Loucy (cell line): Measurements from ENCODE around the gene WFIKKN1.
A peak's percentile ranks its signal among the peaks of the same experiment; 100 is the strongest.

Source experiments
- H2AFZ ChIP-seq: fragments of 200-600 bp; sonication (generic); 2 replicates; pipeline ENCODE4 v1.6.0; 2016; ENCODE audit warnings: antibody characterized with exemption, mild to moderate bottlenecking, low read length, moderate library complexity
- H3F3A ChIP-seq: fragments of 200-600 bp; 2 replicates; pipeline ENCODE4 v1.6.0; 2016; ENCODE audit warnings: antibody characterized with exemption, low read depth, mild to moderate bottlenecking
- H3K27me3 ChIP-seq: fragments of 200-600 bp; sonication (generic); 2 replicates; pipeline ENCODE4 v1.6.1; 2014; ENCODE audit warnings: low read length, mild to moderate bottlenecking; ENCODE audit not compliant: insufficient read depth, poor library complexity, severe bottlenecking
- H3K36me3 ChIP-seq: fragments of 200-600 bp; sonication (generic); 2 replicates; pipeline ENCODE4 v1.6.1; 2016; ENCODE audit warnings: low read length; ENCODE audit not compliant: insufficient read depth
- H3K4me1 ChIP-seq: fragments of 200-600 bp; sonication (generic); 2 replicates; pipeline ENCODE4 v1.5.1; 2014; ENCODE audit warnings: low read length, mild to moderate bottlenecking; ENCODE audit not compliant: insufficient read depth, poor library complexity, severe bottlenecking
- H3K4me2 ChIP-seq: fragments of 200-600 bp; sonication (generic); 2 replicates; pipeline ENCODE4 v1.6.0; 2014; ENCODE audit warnings: antibody characterized with exemption, low read length, low read depth, mild to moderate bottlenecking; ENCODE audit not compliant: poor library complexity, severe bottlenecking
- H3K4me3 ChIP-seq: fragments of 200-600 bp; sonication (generic); 2 replicates; pipeline ENCODE4 v1.5.1; 2014; ENCODE audit warnings: low read length, mild to moderate bottlenecking, mixed read lengths; ENCODE audit not compliant: poor library complexity, severe bottlenecking
- H3K79me2 ChIP-seq: fragments of 200-600 bp; sonication (generic); 2 replicates; pipeline ENCODE4 v1.6.1; 2014; ENCODE audit warnings: low read length; ENCODE audit not compliant: insufficient read depth
- H3K9ac ChIP-seq: fragments of 200-600 bp; sonication (generic); 2 replicates; pipeline ENCODE4 v1.6.0; 2014; ENCODE audit warnings: mild to moderate bottlenecking, low read depth, low read length, moderate library complexity; ENCODE audit not compliant: poor library complexity, severe bottlenecking
- H3K9me2 ChIP-seq: fragments of 200-600 bp; sonication (generic); replicated peaks from 2 replicates; pipeline ENCODE4 v1.6.1; 2016; ENCODE audit warnings: low read depth, low read length, mixed read lengths
- H3K9me3 ChIP-seq: fragments of 200-600 bp; sonication (generic); 2 replicates; pipeline ENCODE4 v1.6.1; 2014; ENCODE audit warnings: mild to moderate bottlenecking, antibody characterized with exemption, low read length, low read depth; ENCODE audit not compliant: insufficient read depth
- H4K20me1 ChIP-seq: fragments of 200-600 bp; sonication (generic); 2 replicates; pipeline ENCODE4 v1.6.0; 2014; ENCODE audit warnings: antibody characterized with exemption, low read length, mild to moderate bottlenecking; ENCODE audit not compliant: insufficient read depth, poor library complexity, severe bottlenecking
- CTCF ChIP-seq: fragments of 200-600 bp; sonication (generic); conservative IDR thresholded peaks from 2 replicates; pipeline ENCODE4 v1.5.1; 2014; ENCODE audit warnings: mild to moderate bottlenecking, antibody characterized with exemption, low read length
- EZH2phosphoT487 ChIP-seq: fragments of 200-600 bp; IDR thresholded peaks from 2 replicates; pipeline ENCODE4 v1.6.1; 2018; ENCODE audit warnings: antibody characterized with exemption, mild to moderate bottlenecking, moderate library complexity, borderline replicate concordance

Gene WFIKKN1

DNA sequence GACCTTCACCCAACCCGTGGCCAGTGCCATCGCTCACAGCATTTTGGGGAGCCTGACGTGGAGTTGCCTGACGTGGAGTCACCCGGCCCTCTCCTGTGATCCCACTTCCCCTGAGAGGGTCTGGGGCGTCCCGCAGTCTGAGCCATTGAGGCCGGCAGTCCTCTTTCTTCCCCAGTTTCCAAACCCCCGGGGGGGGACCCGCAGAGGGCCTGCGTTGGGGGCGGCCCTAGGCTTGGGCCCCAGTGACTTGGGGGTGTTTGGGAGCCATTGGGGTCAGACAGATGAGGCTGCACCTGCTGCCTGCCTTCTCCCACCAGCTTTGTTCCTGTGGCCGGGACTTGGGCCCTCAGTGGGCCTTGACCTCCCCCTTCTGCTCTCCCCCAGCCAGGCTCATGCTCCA lies 38.9 kb downstream of the WFIKKN1 start:
- no peak overlapping the region for H3K9ac ChIP-seq
- peaks cover 17% of the 10 kb centered on the region; the same call in 1 of the 2 replicates for H3K79me2 ChIP-seq
- no peaks in the 10 kb centered on the region for H3K27me3 ChIP-seq
- H3K9me2 ChIP-seq = no peaks in the 10 kb centered on the region
- H2AFZ ChIP-seq = no peak overlapping the region
- H3F3A ChIP-seq = no peaks in the 10 kb centered on the region
- no peaks in the 10 kb centered on the region for H4K20me1 ChIP-seq
- no peaks in the 10 kb centered on the region for H3K36me3 ChIP-seq
- H3K4me1 ChIP-seq = peaks cover 5% of the 10 kb centered on the region
- TF ChIP-seq EZH2phosphoT487 = no peak
- no peak for TF ChIP-seq CTCF
- peak overlapping the region; percentile 67 for H3K4me2 ChIP-seq
- no peaks in the 10 kb centered on the region for H3K9me3 ChIP-seq
- no peak overlapping the region for H3K4me3 ChIP-seq

GRCh38 chr16:670485-671352 lies 39.9 kb downstream of the WFIKKN1 start:
- Histone ChIP-seq H3K79me2 (peaks cover 17% of the 10 kb centered on the region; the same call in 1 of the 2 replicates), H3K36me3 (no peaks in the 10 kb centered on the region), H3K4me2 (no peak overlapping the region)

GRCh38 chr16:671353-672131 lies 40.8 kb downstream of the WFIKKN1 start:
- Histone ChIP-seq H3K4me3 (no peak overlapping the region), H3K4me2 (no peak overlapping the region), H3K36me3 (no peaks in the 10 kb centered on the region)

More at GRCh38 chr16:670485-671352, 39.9 kb downstream of the WFIKKN1 start:
- H3K4me3 ChIP-seq = no peak overlapping the region
- no peaks in the 10 kb centered on the region for H3K9me3 ChIP-seq
- H3K27me3 ChIP-seq = no peaks in the 10 kb centered on the region
- H3K4me1 ChIP-seq = peaks cover 5% of the 10 kb centered on the region
- no peaks in the 10 kb centered on the region for H3K9me2 ChIP-seq
- H3F3A ChIP-seq = no peaks in the 10 kb centered on the region
- H3K9ac ChIP-seq = no peak overlapping the region
- no peaks in the 10 kb centered on the region for H4K20me1 ChIP-seq
- H2AFZ ChIP-seq = no peak overlapping the region
- no peak for TF ChIP-seq EZH2phosphoT487
- TF ChIP-seq CTCF = no peak

More at GRCh38 chr16:671353-672131, 40.8 kb downstream of the WFIKKN1 start:
- Histone ChIP-seq H4K20me1 (no peaks in the 10 kb centered on the region), H3K27me3 (no peaks in the 10 kb centered on the region), H3K9ac (no peak overlapping the region), H2AFZ (no peak overlapping the region), H3K9me2 (no peaks in the 10 kb centered on the region), H3F3A (no peaks in the 10 kb centered on the region), H3K9me3 (no peaks in the 10 kb centered on the region), H3K79me2 (peaks cover 17% of the 10 kb centered on the region; the same call in 1 of the 2 replicates), H3K4me1 (peaks cover 5% of the 10 kb centered on the region)
- no peak for TF ChIP-seq EZH2phosphoT487
- no peak for TF ChIP-seq CTCF
